Measurements from ENCODE around the gene RAD54L. TPM values are rescaled to one million over a fixed set of nuclear protein-coding genes. Genes with fewer than 3 reads are reported as not detected.

RAD54L gene
- total RNA-seq, 3 donors from 2014 or later = 1.8 to 4.9 TPM; not detected in 1

- Histone ChIP-seq H3K27ac (no peak overlapping the region), H3K36me3 (no peaks in the 10 kb centered on the region), H3K4me1 (no peaks in the 10 kb centered on the region), H3K4me3 (no peak overlapping the region), H3K9me3 (no peaks in the 10 kb centered on the region), H3K27me3 (no peaks in the 10 kb centered on the region)
- no peak for DNase-seq (ENCODE audit: low spot score in 2 of 2)
- intact Hi-C loops (cut with DNase I; ENCODE audit: low total_unique reads) = no loop called here
- no peak for TF ChIP-seq CTCF (IDR thresholded peaks at IDR 0.05)
- no peak for TF ChIP-seq POLR2A (IDR thresholded peaks at IDR 0.05)
- TF ChIP-seq POLR2AphosphoS5 (IDR thresholded peaks at IDR 0.05) = no peak
Observed at GRCh38 chr1:46268578-46268977, 21.0 kb downstream of the RAD54L start.

- TF ChIP-seq CTCF (IDR thresholded peaks at IDR 0.05) (no peak), POLR2AphosphoS5 (IDR thresholded peaks at IDR 0.05) (no peak), POLR2A (IDR thresholded peaks at IDR 0.05) (no peak)
Observed at GRCh38 chr1:46274225-46275029, 26.9 kb downstream of the RAD54L start.

GRCh38 chr1:46275030-46275337, 27.4 kb downstream of the RAD54L start:
- intact Hi-C loops (cut with DNase I; ENCODE audit: low total_unique reads) = no loop called here
- TF ChIP-seq POLR2AphosphoS5 (IDR thresholded peaks at IDR 0.05) (no peak), CTCF (IDR thresholded peaks at IDR 0.05) (no peak), POLR2A (IDR thresholded peaks at IDR 0.05) (no peak)

More at GRCh38 chr1:46274225-46275029, 26.9 kb downstream of the RAD54L start:
- Histone ChIP-seq H3K27me3 (no peaks in the 10 kb centered on the region), H3K27ac (no peak overlapping the region), H3K4me3 (no peak overlapping the region), H3K36me3 (no peaks in the 10 kb centered on the region), H3K9me3 (no peaks in the 10 kb centered on the region), H3K4me1 (no peaks in the 10 kb centered on the region)
- intact Hi-C loops (cut with DNase I; ENCODE audit: low total_unique reads) = no loop called here
- no peak for DNase-seq (ENCODE audit: low spot score in 2 of 2)

GRCh38 chr1:46277658-46278373, 30.3 kb downstream of the RAD54L start:
- Histone ChIP-seq H3K27me3 (no peaks in the 10 kb centered on the region), H3K9me3 (no peaks in the 10 kb centered on the region), H3K36me3 (peaks cover 6% of the 10 kb centered on the region), H3K27ac (no peak overlapping the region), H3K4me1 (no peaks in the 10 kb centered on the region), H3K4me3 (no peak overlapping the region)
- DNase-seq (ENCODE audit: low spot score in 2 of 2) = no peak
- intact Hi-C loops (cut with DNase I; ENCODE audit: low total_unique reads) = no loop called here
- TF ChIP-seq CTCF (IDR thresholded peaks at IDR 0.05) (no peak), POLR2A (IDR thresholded peaks at IDR 0.05) (no peak), POLR2AphosphoS5 (IDR thresholded peaks at IDR 0.05) (no peak)

More at GRCh38 chr1:46275030-46275337, 27.4 kb downstream of the RAD54L start:
- H3K4me1 ChIP-seq = no peaks in the 10 kb centered on the region
- H3K27ac ChIP-seq = no peak overlapping the region
- H3K4me3 ChIP-seq = no peak overlapping the region
- DNase-seq (ENCODE audit: low spot score in 2 of 2) = no peak
- no peaks in the 10 kb centered on the region for H3K9me3 ChIP-seq
- H3K36me3 ChIP-seq = no peaks in the 10 kb centered on the region
- no peaks in the 10 kb centered on the region for H3K27me3 ChIP-seq

- intact Hi-C loops (cut with DNase I; ENCODE audit: low total_unique reads) = no loop called here
- Histone ChIP-seq H3K4me3 (no peak overlapping the region), H3K4me1 (no peaks in the 10 kb centered on the region), H3K27me3 (no peaks in the 10 kb centered on the region), H3K27ac (peak overlapping the region; percentile 12 to 44), H3K36me3 (peaks cover 6% of the 10 kb centered on the region), H3K9me3 (no peaks in the 10 kb centered on the region)
- DNase-seq (ENCODE audit: low spot score in 2 of 2) = peak in 1 of 2 donors; percentile 51
- TF ChIP-seq POLR2A (IDR thresholded peaks at IDR 0.05) (no peak), POLR2AphosphoS5 (IDR thresholded peaks at IDR 0.05) (no peak), CTCF (IDR thresholded peaks at IDR 0.05) (no peak)
Observed at GRCh38 chr1:46278807-46279206, 31.2 kb downstream of the RAD54L start.

Measured in breast epithelium (tissue), 4 donors.